Nephron (organoid): ENCODE measurements around the gene STAB1.

Source experiments
- H3K27ac Mint-ChIP-seq, 3 experiments: 2 replicates each; pipeline ENCODE4 v1.8.0; 2020; ENCODE audit warnings: mixed read lengths in 3 of 3, mild to moderate bottlenecking in 2 of 3, moderate library complexity in 1 of 3
- H3K27me3 Mint-ChIP-seq: 2 replicates; pipeline ENCODE4 v1.8.0; 2021; ENCODE audit warnings: low read depth, mild to moderate bottlenecking, moderate library complexity, mixed read lengths
- H3K36me3 Mint-ChIP-seq: 2 replicates; pipeline ENCODE4 v1.8.0; 2020; ENCODE audit warnings: low read depth, mixed read lengths
- H3K4me1 Mint-ChIP-seq: 2 replicates; pipeline ENCODE4 v1.8.0; 2020; ENCODE audit warnings: mixed read lengths
- H3K4me3 Mint-ChIP-seq, 3 experiments: 2 replicates each; pipeline ENCODE4 v1.8.0; 2020; ENCODE audit warnings: mild to moderate bottlenecking in 3 of 3, mixed read lengths in 3 of 3, moderate library complexity in 2 of 3
- H3K9me3 Mint-ChIP-seq: 2 replicates; pipeline ENCODE4 v1.8.0; 2020; ENCODE audit warnings: mixed read lengths
- CTCF ChIP-seq, 3 experiments: fragments of 200-600 bp; sonication (generic); IDR thresholded peaks; one replicate each; pipeline ENCODE4 v1.5.0; 2021; ENCODE audit warnings: antibody characterized with exemption in 3 of 3; ENCODE audit not compliant: unreplicated experiment in 3 of 3

The STAB1 gene

GRCh38 chr3:52477076-52477795, 17.9 kb upstream of the STAB1 start:
- no peaks in the 10 kb centered on the region for H3K4me1 Mint-ChIP-seq
- H3K27ac Mint-ChIP-seq, result no peak overlapping the region
- no peak overlapping the region for H3K4me3 Mint-ChIP-seq
- no peak for TF ChIP-seq CTCF (IDR thresholded peaks at IDR 0.05; ENCODE audit: unreplicated experiment in 3 of 3)
- H3K36me3 Mint-ChIP-seq, result peaks cover 76% of the 10 kb centered on the region
- no peaks in the 10 kb centered on the region for H3K9me3 Mint-ChIP-seq
- no peaks in the 10 kb centered on the region for H3K27me3 Mint-ChIP-seq

- H3K9me3 Mint-ChIP-seq, result no peaks in the 10 kb centered on the region
- H3K4me1 Mint-ChIP-seq, result peaks cover 3% of the 10 kb centered on the region
- no peak for TF ChIP-seq CTCF (IDR thresholded peaks at IDR 0.05; ENCODE audit: unreplicated experiment in 3 of 3)
These were observed 17.4 kb upstream of the STAB1 start for GRCh38 chr3:52477796-52478095.

GRCh38 chr3:52479037-52479876, 15.9 kb upstream of the STAB1 start:
- no peak overlapping the region for H3K27ac Mint-ChIP-seq
- H3K4me3 Mint-ChIP-seq, result no peak overlapping the region
- peaks cover 19% of the 10 kb centered on the region for H3K4me1 Mint-ChIP-seq
- H3K27me3 Mint-ChIP-seq, result no peaks in the 10 kb centered on the region
- no peak for TF ChIP-seq CTCF (IDR thresholded peaks at IDR 0.05; ENCODE audit: unreplicated experiment in 3 of 3)
- no peaks in the 10 kb centered on the region for H3K9me3 Mint-ChIP-seq
- H3K36me3 Mint-ChIP-seq, result peaks cover 70% of the 10 kb centered on the region

More at GRCh38 chr3:52477796-52478095, 17.4 kb upstream of the STAB1 start:
- Mint-ChIP-seq H3K27ac (no peak overlapping the region), H3K4me3 (no peak overlapping the region), H3K36me3 (peaks cover 76% of the 10 kb centered on the region), H3K27me3 (no peaks in the 10 kb centered on the region)

- Mint-ChIP-seq H3K27me3 (no peaks in the 10 kb centered on the region), H3K4me1 (peaks cover 26% of the 10 kb centered on the region), H3K4me3 (no peak overlapping the region), H3K27ac (no peak overlapping the region), H3K36me3 (peaks cover 65% of the 10 kb centered on the region), H3K9me3 (no peaks in the 10 kb centered on the region)
- no peak for TF ChIP-seq CTCF (IDR thresholded peaks at IDR 0.05; ENCODE audit: unreplicated experiment in 3 of 3)
These were observed 15.1 kb upstream of the STAB1 start for GRCh38 chr3:52479877-52480575.

GRCh38 chr3:52480768-52481715, 14.1 kb upstream of the STAB1 start:
- no peak overlapping the region for H3K4me3 Mint-ChIP-seq
- H3K9me3 Mint-ChIP-seq, result no peaks in the 10 kb centered on the region
- no peak for TF ChIP-seq CTCF (IDR thresholded peaks at IDR 0.05; ENCODE audit: unreplicated experiment in 3 of 3)
- H3K36me3 Mint-ChIP-seq, result peaks cover 62% of the 10 kb centered on the region
- H3K27me3 Mint-ChIP-seq, result no peaks in the 10 kb centered on the region
- peaks cover 27% of the 10 kb centered on the region for H3K4me1 Mint-ChIP-seq
- H3K27ac Mint-ChIP-seq, result peak overlapping the region in 1 of 3 experiments; percentile 24
